GM12891 (cell line): ENCODE results near the gene SPTBN4.
"Not testable (repeated sequence)": the region's sequence is repeated elsewhere in the genome, so short reads cannot be mapped to it uniquely, and the experiment has no call there.

Experiments
- PAX5 ChIP-seq: IDR thresholded peaks from 2 replicates; pipeline ENCODE4 v1.6.1; 2011; ENCODE audit warnings: low read length, moderate library complexity, mild to moderate bottlenecking; ENCODE audit not compliant: insufficient read depth, severe bottlenecking
- POLR2A ChIP-seq: IDR thresholded peaks from 2 replicates; pipeline ENCODE4 v1.6.1; 2011; ENCODE audit warnings: low read depth, low read length, control low read depth
- POLR2AphosphoS5 ChIP-seq: IDR thresholded peaks from 2 replicates; pipeline ENCODE4 v1.6.1; 2011; ENCODE audit warnings: low read depth, low read length, control low read depth
- POU2F2 ChIP-seq: IDR thresholded peaks from 2 replicates; pipeline ENCODE4 v1.6.1; 2011; ENCODE audit warnings: low read depth, mild to moderate bottlenecking, control low read depth, low read length, moderate library complexity
- SPI1 ChIP-seq: IDR thresholded peaks from 2 replicates; pipeline ENCODE4 v1.6.1; 2011; ENCODE audit warnings: low read depth, low read length, control low read depth
- TAF1 ChIP-seq: IDR thresholded peaks from 2 replicates; pipeline ENCODE4 v1.6.1; 2011; ENCODE audit warnings: low read depth, low read length, control low read depth

DNA sequence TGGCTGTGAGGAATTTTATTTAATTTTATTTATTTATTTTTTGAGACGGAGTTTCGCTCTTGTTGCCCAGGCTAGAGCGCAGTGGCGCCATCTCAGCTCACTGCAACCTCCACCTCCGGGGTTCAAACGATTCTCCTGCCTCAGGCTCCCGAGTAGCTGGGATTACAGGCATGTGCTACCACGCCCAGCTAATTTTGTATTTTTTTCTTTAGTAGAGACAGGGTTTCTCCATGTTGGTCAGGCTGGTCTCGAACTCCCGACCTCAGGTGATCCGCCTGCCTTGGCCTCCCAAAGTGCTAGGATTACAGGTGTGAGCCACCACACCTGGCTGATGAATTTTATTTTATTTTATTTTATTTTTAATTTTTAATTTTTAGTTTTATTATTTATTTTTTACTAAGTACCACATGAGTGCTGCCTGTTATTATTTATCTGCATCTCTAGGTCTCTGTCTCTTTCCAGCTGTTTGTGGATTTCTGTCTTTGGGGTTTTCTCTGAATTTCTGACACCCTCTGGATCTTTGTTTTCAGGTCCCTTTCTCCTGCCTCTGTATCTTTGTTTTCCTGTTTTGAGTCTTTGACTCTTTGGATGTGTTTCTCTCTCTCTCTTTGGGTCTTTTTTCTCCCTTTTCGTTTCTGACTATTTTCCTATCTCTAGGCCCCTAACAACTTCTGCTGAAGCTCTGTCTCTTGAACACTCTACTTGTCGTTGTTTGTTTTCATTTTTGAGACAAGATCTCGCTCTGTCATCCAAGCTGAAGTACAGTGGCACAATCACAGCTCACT, 157.8 kb downstream of the SPTBN4 start:
- TF ChIP-seq POLR2A, SPI1, TAF1, PAX5, POLR2AphosphoS5, POU2F2: not testable (repeated sequence)
